ENCODE measurements around the gene KLHL14. TPM values are rescaled to one million over a fixed set of nuclear protein-coding genes. Genes with fewer than 3 reads are reported as not detected.

Gene KLHL14
- total RNA-seq, 1 experiment from 2014 or later: not detected

DNA sequence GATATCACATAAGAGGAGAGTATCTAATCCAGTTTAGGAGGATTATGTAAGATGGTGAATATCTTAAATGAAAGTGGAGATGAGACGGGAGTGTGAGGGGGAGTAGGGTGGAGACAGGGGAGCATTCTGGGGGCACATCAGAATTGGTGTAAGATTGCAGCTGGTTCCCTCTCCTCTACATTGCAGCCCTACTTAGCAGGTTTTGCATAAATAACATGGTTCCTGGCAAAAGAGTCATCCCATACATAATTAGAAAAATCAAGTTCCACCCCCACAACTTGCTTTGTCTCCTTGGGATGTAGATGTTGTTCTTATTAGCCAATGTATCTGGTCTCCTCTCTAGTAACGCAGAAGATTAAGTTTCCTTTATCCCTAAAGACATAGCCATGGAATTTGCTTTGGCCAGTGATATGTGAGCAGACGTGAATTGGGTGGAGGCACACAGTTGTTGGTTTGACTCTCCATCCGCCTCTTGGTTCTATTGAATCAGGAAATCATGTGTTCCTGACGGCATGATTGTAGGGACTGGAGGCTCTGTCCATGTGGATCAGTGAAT lies 137.9 kb downstream of the KLHL14 start:
- intact Hi-C loops (cut with micrococcal nuclease): no loop called here
- TF ChIP-seq, protein P1, sequence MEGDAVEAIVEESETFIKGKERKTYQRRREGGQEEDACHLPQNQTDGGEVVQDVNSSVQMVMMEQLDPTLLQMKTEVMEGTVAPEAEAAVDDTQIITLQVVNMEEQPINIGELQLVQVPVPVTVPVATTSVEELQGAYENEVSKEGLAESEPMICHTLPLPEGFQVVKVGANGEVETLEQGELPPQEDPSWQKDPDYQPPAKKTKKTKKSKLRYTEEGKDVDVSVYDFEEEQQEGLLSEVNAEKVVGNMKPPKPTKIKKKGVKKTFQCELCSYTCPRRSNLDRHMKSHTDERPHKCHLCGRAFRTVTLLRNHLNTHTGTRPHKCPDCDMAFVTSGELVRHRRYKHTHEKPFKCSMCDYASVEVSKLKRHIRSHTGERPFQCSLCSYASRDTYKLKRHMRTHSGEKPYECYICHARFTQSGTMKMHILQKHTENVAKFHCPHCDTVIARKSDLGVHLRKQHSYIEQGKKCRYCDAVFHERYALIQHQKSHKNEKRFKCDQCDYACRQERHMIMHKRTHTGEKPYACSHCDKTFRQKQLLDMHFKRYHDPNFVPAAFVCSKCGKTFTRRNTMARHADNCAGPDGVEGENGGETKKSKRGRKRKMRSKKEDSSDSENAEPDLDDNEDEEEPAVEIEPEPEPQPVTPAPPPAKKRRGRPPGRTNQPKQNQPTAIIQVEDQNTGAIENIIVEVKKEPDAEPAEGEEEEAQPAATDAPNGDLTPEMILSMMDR (IDR thresholded peaks at IDR 0.05; ENCODE audit: unreplicated experiment): no peak
- peaks cover 50% of the 10 kb centered on the region for H3K27me3 Mint-ChIP-seq (ENCODE audit: insufficient read depth, unreplicated experiment)
- no peaks in the 10 kb centered on the region for H3K9me3 Mint-ChIP-seq (ENCODE audit: unreplicated experiment)
- no TSS peak for BruUV-seq (replicated peaks)
- ChIA-PET CTCF (no interaction called here), POLR2A (no interaction called here)
- no peak overlapping the region for H3K27ac Mint-ChIP-seq (ENCODE audit: low read depth, unreplicated experiment)
- no peak for DNase-seq (ENCODE audit: unreplicated experiment)
- no peaks in the 10 kb centered on the region for H3K36me3 Mint-ChIP-seq (ENCODE audit: insufficient read depth, unreplicated experiment)
- H3K4me3 Mint-ChIP-seq (ENCODE audit: unreplicated experiment): no peak overlapping the region
- no peaks in the 10 kb centered on the region for H3K4me1 Mint-ChIP-seq (ENCODE audit: insufficient read depth, unreplicated experiment)

DNA sequence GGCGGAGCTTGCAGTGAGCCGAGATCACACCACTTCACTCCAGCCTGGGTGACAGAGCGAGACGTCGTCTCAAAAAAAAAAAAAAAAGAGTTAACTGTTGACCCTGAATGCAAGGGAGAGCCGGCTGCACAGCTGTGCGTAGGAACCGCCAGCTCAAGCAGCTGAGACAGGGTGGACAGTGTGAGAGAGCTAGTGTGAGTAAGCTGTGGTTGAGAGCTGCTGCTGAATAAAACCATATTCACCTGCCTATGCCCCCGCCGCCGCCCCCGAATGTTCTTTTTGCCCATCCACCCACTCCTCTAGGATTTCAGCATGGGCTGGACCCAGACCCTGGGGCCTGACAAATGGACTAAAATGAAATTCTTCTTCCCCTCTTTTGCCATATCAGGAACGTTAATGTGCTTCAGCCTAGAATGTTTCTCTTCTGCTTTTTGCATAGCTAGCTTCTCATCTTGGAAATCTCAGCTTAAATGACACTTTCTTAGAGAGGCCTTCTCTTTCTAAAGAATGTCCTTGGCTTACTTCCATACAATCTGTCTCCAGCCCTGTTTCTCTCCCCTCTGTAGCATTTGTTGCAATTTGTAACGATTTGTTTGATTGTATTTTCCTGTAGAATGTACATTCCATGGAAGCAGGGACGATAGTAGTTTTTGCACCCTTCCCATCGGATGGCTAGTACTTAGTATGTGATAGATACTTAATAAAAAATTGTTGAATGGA lies 142.7 kb downstream of the KLHL14 start:
- TF ChIP-seq, protein P1 (IDR thresholded peaks at IDR 0.05; ENCODE audit: unreplicated experiment): no peak
- H3K27ac Mint-ChIP-seq (ENCODE audit: low read depth, unreplicated experiment): no peak overlapping the region
- intact Hi-C loops (cut with micrococcal nuclease): no loop called here
- H3K4me3 Mint-ChIP-seq (ENCODE audit: unreplicated experiment): no peak overlapping the region
- POLR2A ChIA-PET: no interaction called here
- H3K9me3 Mint-ChIP-seq (ENCODE audit: unreplicated experiment): no peaks in the 10 kb centered on the region
- H3K4me1 Mint-ChIP-seq (ENCODE audit: insufficient read depth, unreplicated experiment): no peaks in the 10 kb centered on the region
- DNase-seq (ENCODE audit: unreplicated experiment): no peak
- CTCF ChIA-PET: interaction anchor here (0.6 kb wide), 1 partner anchor 289 kb away, joined by 5 read pairs; no protein-coding TSS in a partner anchor
- peaks cover 48% of the 10 kb centered on the region for H3K27me3 Mint-ChIP-seq (ENCODE audit: insufficient read depth, unreplicated experiment)
- H3K36me3 Mint-ChIP-seq (ENCODE audit: insufficient read depth, unreplicated experiment): no peaks in the 10 kb centered on the region
- no TSS peak for BruUV-seq (replicated peaks)

DNA sequence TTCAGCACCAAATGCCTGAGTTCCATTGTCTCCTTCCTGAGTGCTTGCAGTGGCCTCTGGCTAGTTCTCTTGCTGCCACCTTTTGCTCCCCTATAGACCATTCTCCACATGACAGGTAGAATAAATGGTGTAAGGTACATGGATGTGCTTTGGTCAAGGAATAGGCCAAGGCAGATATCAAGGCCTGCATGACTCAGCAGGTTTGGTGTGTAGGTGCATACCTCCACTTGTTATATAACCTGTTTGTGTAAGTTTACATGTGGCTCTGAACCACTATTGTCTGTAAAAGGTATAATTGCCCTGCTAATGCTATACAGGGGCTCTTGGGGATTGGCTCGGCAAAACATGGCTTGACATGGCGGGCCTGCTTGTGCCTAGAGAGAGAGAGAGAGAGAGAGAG lies 143.5 kb downstream of the KLHL14 start:
- Mint-ChIP-seq H3K9me3 (ENCODE audit: unreplicated experiment) (no peaks in the 10 kb centered on the region), H3K27ac (ENCODE audit: low read depth, unreplicated experiment) (no peak overlapping the region), H3K36me3 (ENCODE audit: insufficient read depth, unreplicated experiment) (no peaks in the 10 kb centered on the region), H3K4me3 (ENCODE audit: unreplicated experiment) (no peak overlapping the region), H3K4me1 (ENCODE audit: insufficient read depth, unreplicated experiment) (no peaks in the 10 kb centered on the region), H3K27me3 (ENCODE audit: insufficient read depth, unreplicated experiment) (peaks cover 47% of the 10 kb centered on the region)
- CTCF ChIA-PET: no interaction called here
- DNase-seq (ENCODE audit: unreplicated experiment): no peak
- BruUV-seq (replicated peaks): no TSS peak
- intact Hi-C loops (cut with micrococcal nuclease): no loop called here
- POLR2A ChIA-PET: no interaction called here
- TF ChIP-seq, protein P1 (IDR thresholded peaks at IDR 0.05; ENCODE audit: unreplicated experiment): no peak

DNA sequence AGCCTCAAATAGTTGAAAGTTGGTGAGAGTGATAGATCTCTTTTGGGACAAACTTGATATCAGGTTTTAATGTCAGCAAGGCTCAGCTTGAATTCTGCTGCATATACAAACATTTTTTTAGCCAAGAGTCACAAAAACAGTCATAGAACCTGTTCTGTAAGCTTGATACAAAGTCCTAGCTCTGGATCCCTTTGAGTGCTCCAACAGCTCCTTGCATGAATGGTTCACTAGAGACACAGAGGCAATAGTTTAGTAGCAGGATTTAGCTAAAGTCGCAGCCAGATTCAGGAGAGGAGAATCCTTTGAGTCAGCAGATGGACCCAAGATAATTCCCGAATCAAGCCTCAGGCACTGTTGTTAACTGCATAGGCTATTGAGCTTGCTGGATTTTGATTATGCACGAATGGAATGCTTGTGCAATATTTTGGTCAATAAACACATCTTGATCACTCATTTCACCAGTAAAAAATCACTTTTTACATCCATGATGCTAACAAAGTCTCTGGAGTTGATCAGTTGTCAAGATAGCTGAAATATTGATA lies 148.6 kb downstream of the KLHL14 start:
- Mint-ChIP-seq H3K4me3 (ENCODE audit: unreplicated experiment) (no peak overlapping the region), H3K36me3 (ENCODE audit: insufficient read depth, unreplicated experiment) (no peaks in the 10 kb centered on the region), H3K4me1 (ENCODE audit: insufficient read depth, unreplicated experiment) (no peaks in the 10 kb centered on the region), H3K27ac (ENCODE audit: low read depth, unreplicated experiment) (no peak overlapping the region), H3K27me3 (ENCODE audit: insufficient read depth, unreplicated experiment) (peaks cover 29% of the 10 kb centered on the region), H3K9me3 (ENCODE audit: unreplicated experiment) (no peaks in the 10 kb centered on the region)
- BruUV-seq (replicated peaks): no TSS peak
- DNase-seq (ENCODE audit: unreplicated experiment): peak; percentile 2
- POLR2A ChIA-PET: interaction anchor here (0.5 to 0.9 kb wide), 2 partner anchors 73 to 279 kb away, joined by 3 read pairs; no protein-coding TSS in a partner anchor
- TF ChIP-seq, protein P1 (IDR thresholded peaks at IDR 0.05; ENCODE audit: unreplicated experiment): no peak
- intact Hi-C loops (cut with micrococcal nuclease): no loop called here
- CTCF ChIA-PET: interaction anchor here (0.8 to 1.2 kb wide), 2 partner anchors 48 to 90 kb away, joined by 4 to 5 read pairs; no protein-coding TSS in a partner anchor
